NT2/D1 (cell line): Measurements from ENCODE around the gene KLF3.

Source experiments
- YY1 ChIP-seq: IDR thresholded peaks from 2 replicates; pipeline ENCODE4 v1.6.1; 2011; ENCODE audit not compliant: insufficient read length, insufficient read depth
- ZNF274 ChIP-seq: IDR thresholded peaks from 2 replicates; pipeline ENCODE4 v1.6.1; 2011; ENCODE audit warnings: mild to moderate bottlenecking, low read depth, low read length

GRCh38 chr4:38704622-38705154, 40.7 kb downstream of the KLF3 start:
- no peak for TF ChIP-seq YY1
- no peak for TF ChIP-seq ZNF274
